Activated naive CD8-positive, alpha-beta T cell treated with anti-CD3 and anti-CD28 coated beads, Interleukin-2, amount 50 U/mL, for 24 hours (primary cell): ENCODE results near the gene P3H1.
"Not testable (repeated sequence)": the region's sequence is repeated elsewhere in the genome, so short reads cannot be mapped to it uniquely, and the experiment has no call there.

ENCODE experiments used
- ATAC-seq: fragments of 150-1000 bp; cut with Tn5 transposase; one replicate; pipeline ENCODE4 v1.10.0; 2021
- DNase-seq: peaks from one replicate; pipeline ENCODE4 v3.0.0; 2021
- H3K27ac Mint-ChIP-seq: one replicate; pipeline ENCODE4 v1.8.0; 2021; ENCODE audit warnings: mild to moderate bottlenecking, mixed read lengths
- H3K27me3 Mint-ChIP-seq: one replicate; pipeline ENCODE4 v1.8.0; 2021; ENCODE audit warnings: mixed read lengths
- H3K36me3 Mint-ChIP-seq: one replicate; pipeline ENCODE4 v1.8.0; 2021; ENCODE audit warnings: low read depth, mixed read lengths
- H3K4me1 Mint-ChIP-seq: one replicate; pipeline ENCODE4 v1.8.0; 2021; ENCODE audit warnings: mixed read lengths
- H3K4me3 Mint-ChIP-seq: one replicate; pipeline ENCODE4 v1.8.0; 2021; ENCODE audit warnings: mild to moderate bottlenecking, moderate library complexity, mixed read lengths
- H3K9me3 Mint-ChIP-seq: one replicate; pipeline ENCODE4 v1.8.0; 2021; ENCODE audit warnings: mixed read lengths

Gene P3H1

DNA sequence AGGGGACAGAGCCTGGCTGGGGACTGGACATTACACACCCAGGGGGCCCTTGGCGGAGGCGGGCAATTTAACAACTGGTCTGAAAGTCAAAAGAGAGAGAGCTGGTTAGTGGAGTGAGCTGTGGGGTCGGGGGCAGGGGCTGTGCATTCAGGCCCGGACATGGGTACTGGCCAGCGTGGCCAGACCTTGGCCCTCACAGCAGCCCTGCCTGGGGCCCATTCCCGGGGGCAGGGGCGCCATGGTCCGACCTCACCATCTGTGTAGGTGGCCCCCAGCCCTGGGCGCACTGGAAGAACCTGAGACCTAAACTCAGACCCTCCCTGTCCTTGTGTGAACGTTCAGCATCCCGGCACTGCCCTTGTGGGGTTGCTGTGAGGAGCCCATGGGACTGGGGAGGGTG lies 31.8 kb downstream of the P3H1 start:
- ATAC-seq (no peak), DNase-seq (no peak)
- no peaks in the 10 kb centered on the region for H3K9me3 Mint-ChIP-seq
- H3K4me3 Mint-ChIP-seq = no peak overlapping the region
- no peaks in the 10 kb centered on the region for H3K27me3 Mint-ChIP-seq
- no peak overlapping the region for H3K27ac Mint-ChIP-seq
- no peaks in the 10 kb centered on the region for H3K36me3 Mint-ChIP-seq
- H3K4me1 Mint-ChIP-seq = peaks cover 8% of the 10 kb centered on the region

DNA sequence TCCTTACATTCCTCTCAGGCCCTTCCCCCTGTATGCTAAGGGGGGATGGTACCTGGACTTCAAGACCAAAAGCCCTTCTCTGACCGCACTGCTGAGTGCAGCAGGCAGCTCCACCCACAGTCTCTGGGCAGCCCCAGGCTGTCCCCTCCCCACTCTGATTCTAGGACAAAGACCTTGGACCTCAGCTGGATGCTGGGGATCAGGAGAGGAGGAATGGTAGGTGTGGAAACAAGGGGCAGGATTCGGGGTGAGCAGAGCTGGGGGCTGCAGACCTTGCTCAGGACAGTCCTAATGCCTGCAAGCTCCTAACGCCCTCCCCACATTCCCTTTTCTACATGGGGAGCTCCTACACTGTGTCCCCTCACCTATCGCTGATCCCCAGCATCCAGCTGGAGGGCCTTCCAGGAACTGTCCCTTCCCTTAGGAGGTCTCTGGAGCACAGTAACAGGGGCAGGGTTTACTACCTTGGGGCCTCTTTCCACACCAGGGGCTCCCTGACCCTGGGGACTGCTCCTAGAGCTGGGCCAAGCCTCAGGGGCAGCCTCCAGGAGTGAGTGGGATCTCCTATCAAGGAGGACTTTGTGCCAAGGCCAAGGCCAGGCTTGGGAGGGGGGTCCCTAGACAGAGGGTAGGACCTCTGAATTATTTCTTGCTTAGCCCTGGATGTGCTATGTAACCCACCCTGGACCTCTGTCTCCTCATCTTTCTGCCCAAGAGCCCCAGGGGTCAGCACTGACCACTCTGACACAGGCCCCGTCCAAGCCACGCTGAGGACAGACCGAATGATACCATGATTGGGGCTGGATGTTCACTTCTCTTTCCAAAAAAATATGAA lies 32.4 kb downstream of the P3H1 start:
- ATAC-seq (no peak), DNase-seq (no peak)
- Mint-ChIP-seq H3K27me3 (no peaks in the 10 kb centered on the region), H3K27ac (no peak overlapping the region), H3K4me3 (no peak overlapping the region), H3K9me3 (no peaks in the 10 kb centered on the region), H3K4me1 (peaks cover 8% of the 10 kb centered on the region), H3K36me3 (no peaks in the 10 kb centered on the region)

DNA sequence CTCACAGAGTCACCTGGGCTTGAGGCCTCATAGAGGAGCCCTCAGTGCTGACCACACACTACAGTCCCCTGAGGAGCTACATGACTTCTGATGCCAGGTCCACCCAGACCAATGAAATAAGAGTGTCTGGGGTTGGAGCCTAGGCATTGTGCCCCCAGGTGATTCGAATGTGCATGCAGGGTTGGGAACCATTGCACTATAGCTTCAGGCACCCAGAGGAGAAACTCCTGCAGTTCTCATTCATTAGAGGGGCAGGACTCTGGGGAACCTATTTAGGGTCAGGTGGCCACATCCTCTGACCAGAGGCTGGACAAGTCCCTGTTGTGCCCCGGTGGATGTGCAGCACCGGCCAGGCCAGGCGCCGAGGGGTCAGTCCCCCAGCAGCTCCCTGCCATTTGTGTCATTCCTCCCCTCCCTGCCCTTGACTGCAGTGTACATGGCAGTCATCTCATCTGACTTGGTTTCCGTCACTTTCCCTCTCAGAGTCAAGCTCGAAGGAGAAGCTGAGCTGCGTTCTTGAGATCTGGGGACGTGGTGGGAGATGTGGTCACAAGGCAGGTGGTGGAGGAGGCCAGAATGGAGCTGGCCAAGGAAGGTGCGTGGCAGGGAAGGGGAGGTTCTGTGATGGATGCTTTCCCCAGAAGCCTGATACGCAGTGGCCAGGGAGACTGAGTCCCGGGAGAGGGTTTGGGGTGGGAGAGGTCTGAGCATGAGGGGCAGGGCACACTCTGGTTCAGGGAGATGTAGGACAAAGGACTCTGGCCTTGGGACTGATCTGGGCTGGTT lies 33.2 kb downstream of the P3H1 start:
- Mint-ChIP-seq H3K4me1 (peaks cover 8% of the 10 kb centered on the region), H3K4me3 (no peak overlapping the region), H3K9me3 (no peaks in the 10 kb centered on the region), H3K36me3 (no peaks in the 10 kb centered on the region), H3K27ac (no peak overlapping the region), H3K27me3 (no peaks in the 10 kb centered on the region)
- DNase-seq (no peak), ATAC-seq (no peak)

DNA sequence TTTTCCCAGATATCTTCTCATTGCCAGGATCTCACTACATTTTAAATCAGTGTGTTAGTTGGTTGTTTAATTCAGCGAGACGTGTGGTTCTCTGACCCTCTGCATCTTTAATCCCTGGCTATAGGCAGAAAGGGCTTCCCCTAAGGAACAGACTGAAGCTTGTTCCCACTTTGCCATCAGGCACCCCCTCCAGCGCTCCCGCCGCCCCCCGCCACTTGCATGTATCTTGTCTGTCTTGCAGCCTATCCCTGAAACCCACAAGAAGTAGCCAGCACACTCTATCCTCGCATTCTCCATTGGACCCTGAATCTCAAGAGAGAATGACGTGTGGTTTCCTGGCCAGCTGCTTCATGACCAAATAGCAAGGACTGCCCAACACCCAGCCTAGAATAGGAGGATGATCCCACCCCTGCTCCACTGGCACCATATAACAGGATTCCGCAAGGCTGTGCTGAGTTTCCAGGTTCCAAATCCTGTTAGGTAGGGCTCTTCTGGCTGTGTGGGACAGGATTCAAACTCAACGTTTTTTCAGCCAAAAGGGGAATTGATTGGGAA lies 34.6 kb downstream of the P3H1 start:
- Mint-ChIP-seq H3K27me3 (no peaks in the 10 kb centered on the region), H3K4me3 (no peak overlapping the region), H3K9me3 (no peaks in the 10 kb centered on the region), H3K27ac (no peak overlapping the region), H3K4me1 (peaks cover 6% of the 10 kb centered on the region), H3K36me3 (no peaks in the 10 kb centered on the region)
- ATAC-seq (no peak), DNase-seq (no peak)

DNA sequence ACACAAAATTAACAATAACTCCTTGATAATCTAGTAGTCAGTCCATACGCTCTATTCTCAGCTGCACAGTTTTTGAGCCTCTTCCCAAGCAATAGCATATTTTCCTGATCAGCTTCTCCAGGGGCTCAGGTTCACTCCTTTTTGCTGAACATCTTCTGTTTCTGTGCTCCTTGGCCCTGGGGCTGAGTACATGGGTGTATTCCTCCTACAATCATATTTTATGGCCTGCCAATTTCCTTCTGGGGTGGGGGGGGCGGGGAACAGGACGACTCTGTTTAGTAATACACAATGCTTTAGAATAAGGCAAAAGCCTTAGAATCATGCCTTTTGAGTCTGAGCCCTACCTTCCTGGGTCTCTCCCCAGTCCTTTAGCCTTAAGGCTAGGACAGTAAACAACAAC lies 35.2 kb downstream of the P3H1 start:
- no peak overlapping the region for H3K27ac Mint-ChIP-seq
- no peak for DNase-seq
- peaks cover 4% of the 10 kb centered on the region for H3K4me1 Mint-ChIP-seq
- no peak for ATAC-seq
- H3K27me3 Mint-ChIP-seq = no peaks in the 10 kb centered on the region
- no peaks in the 10 kb centered on the region for H3K36me3 Mint-ChIP-seq
- no peaks in the 10 kb centered on the region for H3K9me3 Mint-ChIP-seq
- no peak overlapping the region for H3K4me3 Mint-ChIP-seq

DNA sequence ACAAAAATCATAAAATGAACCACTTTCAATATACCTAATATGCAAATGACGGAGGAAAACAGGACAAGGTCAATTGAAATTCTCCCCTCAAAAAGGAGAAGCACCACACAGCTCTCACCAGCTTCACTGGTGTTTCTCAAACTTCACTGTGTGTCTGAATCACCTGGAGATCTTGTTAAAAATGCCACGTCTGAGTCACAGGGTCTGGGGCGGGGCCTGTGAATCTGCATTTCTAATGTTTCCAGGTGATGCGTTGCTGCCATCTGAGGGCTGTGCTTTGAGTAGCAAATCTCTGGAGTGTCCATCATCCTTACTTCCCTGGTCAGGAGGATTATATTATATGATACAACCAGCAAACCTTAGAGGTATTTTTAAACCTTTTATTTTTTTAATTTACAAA lies 35.8 kb downstream of the P3H1 start:
- H3K27ac Mint-ChIP-seq = no peak overlapping the region
- peak; percentile 65 for DNase-seq
- peaks cover 2% of the 10 kb centered on the region for H3K4me1 Mint-ChIP-seq
- peak; percentile 83 for ATAC-seq
- H3K27me3 Mint-ChIP-seq = no peaks in the 10 kb centered on the region
- H3K36me3 Mint-ChIP-seq = no peaks in the 10 kb centered on the region
- H3K9me3 Mint-ChIP-seq = no peaks in the 10 kb centered on the region
- no peak overlapping the region for H3K4me3 Mint-ChIP-seq

DNA sequence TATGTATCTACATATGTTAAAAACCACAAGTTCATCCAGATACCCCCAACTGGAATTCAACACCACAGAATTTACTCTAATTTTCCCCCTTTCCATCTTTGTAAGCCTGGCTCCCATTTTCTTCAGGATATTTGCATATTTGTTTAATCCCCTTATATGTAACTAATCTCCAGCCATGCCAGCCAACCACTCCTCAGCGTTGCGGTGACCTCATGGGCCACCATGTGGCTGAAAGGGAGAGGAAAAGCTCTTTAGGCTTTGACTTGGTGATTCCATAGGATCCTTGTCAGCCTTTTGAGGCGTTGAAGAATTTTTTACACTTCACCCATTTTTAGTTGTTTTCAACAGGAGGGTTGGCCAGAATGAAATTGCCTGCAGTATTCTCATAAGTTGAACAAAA lies 36.8 kb downstream of the P3H1 start:
- Mint-ChIP-seq H3K9me3 (no peaks in the 10 kb centered on the region), H3K27me3 (no peaks in the 10 kb centered on the region), H3K4me3 (no peak overlapping the region), H3K27ac (no peak overlapping the region), H3K36me3 (no peaks in the 10 kb centered on the region), H3K4me1 (peaks cover 2% of the 10 kb centered on the region)
- DNase-seq (no peak), ATAC-seq (no peak)

DNA sequence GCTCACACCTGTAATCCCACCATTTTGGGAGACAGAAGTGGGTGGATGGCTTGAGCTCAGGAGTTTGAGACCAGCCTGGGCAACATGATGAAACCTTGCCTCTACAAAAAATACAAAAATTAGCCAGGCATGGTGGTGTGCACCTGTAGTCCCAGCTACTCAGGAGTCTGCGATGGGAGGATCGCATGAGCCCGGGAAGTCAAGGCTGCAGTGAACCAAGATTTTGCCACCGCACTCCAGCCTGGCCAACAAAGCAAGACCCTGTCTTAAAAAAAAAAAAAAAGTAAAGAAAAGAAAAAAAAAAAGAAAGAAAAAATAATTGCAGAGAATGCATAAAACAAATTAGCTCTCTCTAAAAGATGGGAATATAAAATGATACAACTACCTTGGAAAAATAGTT lies 41.0 kb downstream of the P3H1 start:
- not testable (repeated sequence) for ATAC-seq, H3K27me3 Mint-ChIP-seq, H3K4me3 Mint-ChIP-seq, DNase-seq, H3K4me1 Mint-ChIP-seq, H3K27ac Mint-ChIP-seq, H3K9me3 Mint-ChIP-seq, H3K36me3 Mint-ChIP-seq

- no peak overlapping the region for H3K27ac Mint-ChIP-seq
- H3K9me3 Mint-ChIP-seq = no peaks in the 10 kb centered on the region
- no peaks in the 10 kb centered on the region for H3K27me3 Mint-ChIP-seq
- no peaks in the 10 kb centered on the region for H3K36me3 Mint-ChIP-seq
- DNase-seq (no peak), ATAC-seq (no peak)
- H3K4me3 Mint-ChIP-seq = no peak overlapping the region
- H3K4me1 Mint-ChIP-seq = peaks cover 6% of the 10 kb centered on the region
Measured at GRCh38 chr1:42723511-42723910, 43.3 kb downstream of the P3H1 start.

- H3K4me3 Mint-ChIP-seq, H3K4me1 Mint-ChIP-seq, DNase-seq, H3K27me3 Mint-ChIP-seq, H3K9me3 Mint-ChIP-seq, ATAC-seq, H3K27ac Mint-ChIP-seq, H3K36me3 Mint-ChIP-seq: not testable (repeated sequence)
Measured at GRCh38 chr1:42722403-42722802, 44.4 kb downstream of the P3H1 start.

- Mint-ChIP-seq H3K27ac (no peak overlapping the region), H3K27me3 (no peaks in the 10 kb centered on the region), H3K36me3 (peaks cover 6% of the 10 kb centered on the region), H3K4me1 (peaks cover 6% of the 10 kb centered on the region), H3K4me3 (no peak overlapping the region), H3K9me3 (no peaks in the 10 kb centered on the region)
- ATAC-seq (no peak), DNase-seq (no peak)
Measured at GRCh38 chr1:42721926-42722325, 44.9 kb downstream of the P3H1 start.

DNA sequence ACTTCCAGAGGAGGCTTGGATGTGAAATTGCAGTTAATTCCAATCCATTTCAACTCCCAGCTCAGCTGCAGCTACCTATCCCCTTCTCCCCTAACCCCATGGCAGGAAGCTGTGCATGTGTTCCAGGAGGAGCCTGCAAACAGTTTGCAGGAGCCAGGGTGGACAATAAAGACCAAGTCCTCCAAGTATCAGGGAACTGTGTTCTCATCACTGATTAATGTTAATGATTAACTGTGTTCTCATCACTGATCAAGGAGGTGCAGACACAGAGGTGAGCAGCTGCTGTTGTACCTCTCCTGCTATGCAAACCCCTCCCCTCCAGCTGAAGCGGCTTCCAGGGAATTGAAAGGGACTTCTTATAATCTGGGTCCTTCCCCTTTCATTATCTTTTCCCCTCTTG lies 46.0 kb downstream of the P3H1 start:
- Mint-ChIP-seq H3K27me3 (no peaks in the 10 kb centered on the region), H3K27ac (no peak overlapping the region), H3K4me1 (peaks cover 6% of the 10 kb centered on the region), H3K4me3 (no peak overlapping the region), H3K36me3 (peaks cover 9% of the 10 kb centered on the region), H3K9me3 (no peaks in the 10 kb centered on the region)
- ATAC-seq = no peak
- no peak for DNase-seq

- Mint-ChIP-seq H3K9me3 (peaks cover 24% of the 10 kb centered on the region), H3K36me3 (peaks cover 60% of the 10 kb centered on the region)
- ATAC-seq, H3K27ac Mint-ChIP-seq, DNase-seq, H3K4me1 Mint-ChIP-seq, H3K27me3 Mint-ChIP-seq, H3K4me3 Mint-ChIP-seq: not testable (repeated sequence)
Measured at GRCh38 chr1:42714441-42714840, 52.4 kb downstream of the P3H1 start.

- Mint-ChIP-seq H3K9me3 (peaks cover 24% of the 10 kb centered on the region), H3K27ac (no peak overlapping the region), H3K4me1 (peaks cover 8% of the 10 kb centered on the region), H3K36me3 (peaks cover 64% of the 10 kb centered on the region), H3K27me3 (no peaks in the 10 kb centered on the region), H3K4me3 (no peak overlapping the region)
- no peak for DNase-seq
- ATAC-seq = no peak
Measured at GRCh38 chr1:42713293-42713692, 53.5 kb downstream of the P3H1 start.

- not testable (repeated sequence) for DNase-seq, H3K4me3 Mint-ChIP-seq, H3K27ac Mint-ChIP-seq, H3K27me3 Mint-ChIP-seq, ATAC-seq
- Mint-ChIP-seq H3K36me3 (peaks cover 69% of the 10 kb centered on the region), H3K4me1 (peaks cover 10% of the 10 kb centered on the region), H3K9me3 (peaks cover 24% of the 10 kb centered on the region)
Measured at GRCh38 chr1:42712808-42713207, 54.0 kb downstream of the P3H1 start.
